Measurements from ENCODE around the gene DNMT1.

DNMT1 gene

GRCh38 chr19:10146142-10146541 lies 48.6 kb downstream of the DNMT1 start:
- H3K9me3 ChIP-seq (ENCODE audit: control insufficient read depth in 1 of 2, low read length in 2 of 2), result no peaks in the 10 kb centered on the region
- no peak overlapping the region for H3K9ac ChIP-seq (ENCODE audit: low read depth in 1 of 2, low read length in 2 of 2)
- H3K4me1 ChIP-seq (ENCODE audit: control insufficient read depth in 1 of 2, insufficient read depth in 2 of 2, low read length in 2 of 2), result no peaks in the 10 kb centered on the region
- no peaks in the 10 kb centered on the region for H3K27me3 ChIP-seq (ENCODE audit: control insufficient read depth in 1 of 2, insufficient read depth in 2 of 2, low read length in 2 of 2)
- H3K36me3 ChIP-seq (ENCODE audit: control insufficient read depth in 1 of 2, insufficient read depth in 2 of 2, low read length in 2 of 2), result peaks cover 48 to 83% of the 10 kb centered on the region in 2 donors
- no peak overlapping the region for H3K27ac ChIP-seq (ENCODE audit: low read depth, low read length)
- H3K4me3 ChIP-seq (ENCODE audit: low read depth in 1 of 2, low read length in 2 of 2), result no peak overlapping the region

GRCh38 chr19:10145031-10145430 lies 49.7 kb downstream of the DNMT1 start:
- H3K36me3 ChIP-seq (ENCODE audit: control insufficient read depth in 1 of 2, insufficient read depth in 2 of 2, low read length in 2 of 2), result peaks cover 40 to 81% of the 10 kb centered on the region in 2 donors

GRCh38 chr19:10144361-10144760 lies 50.4 kb downstream of the DNMT1 start:
- Histone ChIP-seq H3K36me3 (ENCODE audit: control insufficient read depth in 1 of 2, insufficient read depth in 2 of 2, low read length in 2 of 2) (peaks cover 36 to 81% of the 10 kb centered on the region in 2 donors), H3K9ac (ENCODE audit: low read depth in 1 of 2, low read length in 2 of 2) (no peak overlapping the region), H3K27me3 (ENCODE audit: control insufficient read depth in 1 of 2, insufficient read depth in 2 of 2, low read length in 2 of 2) (no peaks in the 10 kb centered on the region), H3K4me1 (ENCODE audit: control insufficient read depth in 1 of 2, insufficient read depth in 2 of 2, low read length in 2 of 2) (no peaks in the 10 kb centered on the region), H3K9me3 (ENCODE audit: control insufficient read depth in 1 of 2, low read length in 2 of 2) (no peaks in the 10 kb centered on the region), H3K4me3 (ENCODE audit: low read depth in 1 of 2, low read length in 2 of 2) (no peak overlapping the region), H3K27ac (ENCODE audit: low read depth, low read length) (no peak overlapping the region)

More at GRCh38 chr19:10145031-10145430, 49.7 kb downstream of the DNMT1 start:
- Histone ChIP-seq H3K27me3 (ENCODE audit: control insufficient read depth in 1 of 2, insufficient read depth in 2 of 2, low read length in 2 of 2) (no peaks in the 10 kb centered on the region), H3K9me3 (ENCODE audit: control insufficient read depth in 1 of 2, low read length in 2 of 2) (no peaks in the 10 kb centered on the region), H3K4me1 (ENCODE audit: control insufficient read depth in 1 of 2, insufficient read depth in 2 of 2, low read length in 2 of 2) (no peaks in the 10 kb centered on the region), H3K27ac (ENCODE audit: low read depth, low read length) (no peak overlapping the region), H3K9ac (ENCODE audit: low read depth in 1 of 2, low read length in 2 of 2) (no peak overlapping the region), H3K4me3 (ENCODE audit: low read depth in 1 of 2, low read length in 2 of 2) (no peak overlapping the region)

- no peak overlapping the region for H3K27ac ChIP-seq (ENCODE audit: low read depth, low read length)
- H3K27me3 ChIP-seq (ENCODE audit: control insufficient read depth in 1 of 2, insufficient read depth in 2 of 2, low read length in 2 of 2), result no peaks in the 10 kb centered on the region
- H3K9me3 ChIP-seq (ENCODE audit: control insufficient read depth in 1 of 2, low read length in 2 of 2), result no peaks in the 10 kb centered on the region
- no peaks in the 10 kb centered on the region for H3K4me1 ChIP-seq (ENCODE audit: control insufficient read depth in 1 of 2, insufficient read depth in 2 of 2, low read length in 2 of 2)
- no peak overlapping the region for H3K4me3 ChIP-seq (ENCODE audit: low read depth in 1 of 2, low read length in 2 of 2)
- H3K36me3 ChIP-seq (ENCODE audit: control insufficient read depth in 1 of 2, insufficient read depth in 2 of 2, low read length in 2 of 2), result peaks cover 31 to 83% of the 10 kb centered on the region in 2 donors
- no peak overlapping the region for H3K9ac ChIP-seq (ENCODE audit: low read depth in 1 of 2, low read length in 2 of 2)
Observed at GRCh38 chr19:10143681-10144080, 51.1 kb downstream of the DNMT1 start.

- no peaks in the 10 kb centered on the region for H3K27me3 ChIP-seq (ENCODE audit: control insufficient read depth in 1 of 2, insufficient read depth in 2 of 2, low read length in 2 of 2)
- no peaks in the 10 kb centered on the region for H3K4me1 ChIP-seq (ENCODE audit: control insufficient read depth in 1 of 2, insufficient read depth in 2 of 2, low read length in 2 of 2)
- no peaks in the 10 kb centered on the region for H3K9me3 ChIP-seq (ENCODE audit: control insufficient read depth in 1 of 2, low read length in 2 of 2)
- peaks cover 28 to 88% of the 10 kb centered on the region in 2 donors for H3K36me3 ChIP-seq (ENCODE audit: control insufficient read depth in 1 of 2, insufficient read depth in 2 of 2, low read length in 2 of 2)
- H3K9ac ChIP-seq (ENCODE audit: low read depth in 1 of 2, low read length in 2 of 2), result peak overlapping the region in 1 of 2 donors; percentile 32
- H3K4me3 ChIP-seq (ENCODE audit: low read depth in 1 of 2, low read length in 2 of 2), result no peak overlapping the region
- H3K27ac ChIP-seq (ENCODE audit: low read depth, low read length), result peak overlapping the region; percentile 28
Observed at GRCh38 chr19:10142701-10143375, 51.9 kb downstream of the DNMT1 start.

GRCh38 chr19:10141973-10142372 lies 52.8 kb downstream of the DNMT1 start:
- Histone ChIP-seq H3K4me3 (ENCODE audit: low read depth in 1 of 2, low read length in 2 of 2) (no peak overlapping the region), H3K27me3 (ENCODE audit: control insufficient read depth in 1 of 2, insufficient read depth in 2 of 2, low read length in 2 of 2) (no peaks in the 10 kb centered on the region), H3K4me1 (ENCODE audit: control insufficient read depth in 1 of 2, insufficient read depth in 2 of 2, low read length in 2 of 2) (no peaks in the 10 kb centered on the region), H3K27ac (ENCODE audit: low read depth, low read length) (no peak overlapping the region), H3K9ac (ENCODE audit: low read depth in 1 of 2, low read length in 2 of 2) (no peak overlapping the region), H3K36me3 (ENCODE audit: control insufficient read depth in 1 of 2, insufficient read depth in 2 of 2, low read length in 2 of 2) (peaks cover 33 to 96% of the 10 kb centered on the region in 2 donors), H3K9me3 (ENCODE audit: control insufficient read depth in 1 of 2, low read length in 2 of 2) (no peaks in the 10 kb centered on the region)

- Histone ChIP-seq H3K27me3 (ENCODE audit: control insufficient read depth in 1 of 2, insufficient read depth in 2 of 2, low read length in 2 of 2) (no peaks in the 10 kb centered on the region), H3K27ac (ENCODE audit: low read depth, low read length) (no peak overlapping the region), H3K4me1 (ENCODE audit: control insufficient read depth in 1 of 2, insufficient read depth in 2 of 2, low read length in 2 of 2) (no peaks in the 10 kb centered on the region), H3K36me3 (ENCODE audit: control insufficient read depth in 1 of 2, insufficient read depth in 2 of 2, low read length in 2 of 2) (peaks cover 32 to 97% of the 10 kb centered on the region in 2 donors), H3K4me3 (ENCODE audit: low read depth in 1 of 2, low read length in 2 of 2) (no peak overlapping the region), H3K9me3 (ENCODE audit: control insufficient read depth in 1 of 2, low read length in 2 of 2) (no peaks in the 10 kb centered on the region), H3K9ac (ENCODE audit: low read depth in 1 of 2, low read length in 2 of 2) (no peak overlapping the region)
Observed at GRCh38 chr19:10141479-10141878, 53.3 kb downstream of the DNMT1 start.

GRCh38 chr19:10139952-10140351 lies 54.8 kb downstream of the DNMT1 start:
- Histone ChIP-seq H3K36me3 (ENCODE audit: control insufficient read depth in 1 of 2, insufficient read depth in 2 of 2, low read length in 2 of 2) (peaks cover 20 to 96% of the 10 kb centered on the region in 2 donors), H3K27me3 (ENCODE audit: control insufficient read depth in 1 of 2, insufficient read depth in 2 of 2, low read length in 2 of 2) (no peaks in the 10 kb centered on the region), H3K9ac (ENCODE audit: low read depth in 1 of 2, low read length in 2 of 2) (no peak overlapping the region)

GRCh38 chr19:10138879-10139795 lies 55.6 kb downstream of the DNMT1 start:
- Histone ChIP-seq H3K9me3 (ENCODE audit: control insufficient read depth in 1 of 2, low read length in 2 of 2) (no peaks in the 10 kb centered on the region), H3K4me1 (ENCODE audit: control insufficient read depth in 1 of 2, insufficient read depth in 2 of 2, low read length in 2 of 2) (no peaks in the 10 kb centered on the region), H3K9ac (ENCODE audit: low read depth in 1 of 2, low read length in 2 of 2) (no peak overlapping the region), H3K27ac (ENCODE audit: low read depth, low read length) (no peak overlapping the region), H3K27me3 (ENCODE audit: control insufficient read depth in 1 of 2, insufficient read depth in 2 of 2, low read length in 2 of 2) (no peaks in the 10 kb centered on the region), H3K4me3 (ENCODE audit: low read depth in 1 of 2, low read length in 2 of 2) (no peak overlapping the region), H3K36me3 (ENCODE audit: control insufficient read depth in 1 of 2, insufficient read depth in 2 of 2, low read length in 2 of 2) (peaks cover 14 to 94% of the 10 kb centered on the region in 2 donors)

More at GRCh38 chr19:10139952-10140351, 54.8 kb downstream of the DNMT1 start:
- H3K4me3 ChIP-seq (ENCODE audit: low read depth in 1 of 2, low read length in 2 of 2), result no peak overlapping the region
- no peak overlapping the region for H3K27ac ChIP-seq (ENCODE audit: low read depth, low read length)
- H3K9me3 ChIP-seq (ENCODE audit: control insufficient read depth in 1 of 2, low read length in 2 of 2), result no peaks in the 10 kb centered on the region
- H3K4me1 ChIP-seq (ENCODE audit: control insufficient read depth in 1 of 2, insufficient read depth in 2 of 2, low read length in 2 of 2), result no peaks in the 10 kb centered on the region

Data from duodenal mucosa (tissue), 2 donors.